ENCODE measurements around the gene NAV2. TPM values are rescaled to one million over a fixed set of nuclear protein-coding genes. Genes with fewer than 3 reads are reported as not detected.

Gene NAV2
- total RNA-seq, 1 experiment from 2014 or later = 46.3 TPM

GRCh38 chr11:19739872-19740271 lies 27.2 kb downstream of the NAV2 start:
- H3K9me3 Mint-ChIP-seq = no peaks in the 10 kb centered on the region

More at GRCh38 chr11:19739872-19740271, 27.2 kb downstream of the NAV2 start:
- no peak overlapping the region for H4K91ac ChIP-seq (ENCODE audit: insufficient read length, low read depth, low read length)
- no peaks in the 10 kb centered on the region for H3K23me2 ChIP-seq (ENCODE audit: insufficient read length, low read depth, low read length, poor library complexity, severe bottlenecking)
- H4K20me1 ChIP-seq (ENCODE audit: control insufficient read depth, insufficient read depth, insufficient read length) = no peaks in the 10 kb centered on the region
- Mint-ChIP-seq H3K27ac (0 out of 7 replicates have a peak overlapping the region, but pooled peaks of 1 of the 3 experiments have one; percentile 23), H3K4me1 (peaks cover 15% of the 10 kb centered on the region in 2 experiments), H3K36me3 (ENCODE audit: insufficient read depth in 1 of 3, low read depth in 3 of 3) (no peaks in the 10 kb centered on the region), H3K27me3 (ENCODE audit: low read depth) (peaks cover 6% of the 10 kb centered on the region), H3K4me3 (no peak overlapping the region)
- H3K79me2 ChIP-seq (ENCODE audit: insufficient read depth, low read length) = no peaks in the 10 kb centered on the region
- H2BK12ac ChIP-seq (ENCODE audit: insufficient read length, low read depth, low read length) = no peak overlapping the region
- H2BK120ac ChIP-seq (ENCODE audit: low read depth, low read length, poor library complexity, severe bottlenecking) = no peak overlapping the region
- no peaks in the 10 kb centered on the region for H3K79me1 ChIP-seq (ENCODE audit: insufficient read depth, low read depth, low read length, poor library complexity, severe bottlenecking)
- H4K5ac ChIP-seq (ENCODE audit: insufficient read length, low read depth, low read length) = no peak overlapping the region
- no peak overlapping the region for H3K4ac ChIP-seq (ENCODE audit: low read depth, low read length)
- no peaks in the 10 kb centered on the region for H3K27me3 ChIP-seq (ENCODE audit: insufficient read depth, low read length)
- H3K27ac ChIP-seq (ENCODE audit: insufficient read length, low read depth, low read length) = no peak overlapping the region
- no CpG with 5 or more reads among the region's 4 CpGs for WGBS (ENCODE audit: extremely low coverage, insufficient read length, low lambda C conversion rate)
- no peaks in the 10 kb centered on the region for H3K9me3 ChIP-seq (ENCODE audit: control insufficient read depth, low read depth, low read length)
- H3K56ac ChIP-seq (ENCODE audit: insufficient read length, low read depth, low read length) = no peak overlapping the region
- no peak overlapping the region for H3K14ac ChIP-seq (ENCODE audit: insufficient read depth, low read length)
- no peak overlapping the region for H3K18ac ChIP-seq (ENCODE audit: insufficient read length, low read depth, low read length)
- H2AFZ ChIP-seq (ENCODE audit: low read length) = no peak overlapping the region
- no peak overlapping the region for H2BK20ac ChIP-seq (ENCODE audit: low read depth, low read length, poor library complexity, severe bottlenecking)
- H3K4me1 ChIP-seq (ENCODE audit: insufficient read depth, low read length) = 0 out of 2 replicates have a peak, but pooled peaks cover 2% of the 10 kb centered on the region
- H2BK5ac ChIP-seq (ENCODE audit: insufficient read length, low read length) = no peak overlapping the region
- peak; percentile 57 for DNase-seq
- no peak overlapping the region for H4K8ac ChIP-seq (replicated peaks; ENCODE audit: insufficient read length, low read depth, low read length)
- TF ChIP-seq CTCF (conservative IDR thresholded peaks at IDR 0.05) = peak; percentile 58; the same call in 2 of the 3 replicates
- no peak overlapping the region for H2AK5ac ChIP-seq (ENCODE audit: insufficient read length, low read length)
- no peak overlapping the region for H2BK15ac ChIP-seq (ENCODE audit: low read depth, low read length)
- H3K4me2 ChIP-seq (ENCODE audit: insufficient read depth, insufficient read length, low read length) = no peak overlapping the region
- H3K9ac ChIP-seq (ENCODE audit: extremely low read depth, insufficient read length, low read length) = no peak overlapping the region
- no peak overlapping the region for H3T11ph ChIP-seq (ENCODE audit: low read length)
- H3K23ac ChIP-seq (ENCODE audit: insufficient read length, low read depth, low read length) = no peak overlapping the region
